CMK (cell line): ENCODE data around the gene GBP3.
"Not testable (repeated sequence)": the region's sequence is repeated elsewhere in the genome, so short reads cannot be mapped to it uniquely, and the experiment has no call there.

Experiments
- DNase-seq: peaks from one replicate; pipeline ENCODE4 v3.0.0-alpha.2; 2010; ENCODE audit warnings: low read depth

Gene GBP3

GRCh38 chr1:89022167-89022959 lies at the start of gene GBP3:
Gene GBP3, minus strand, starts transcription at chr1:89022866. Its CDS starts 2,145 bp downstream, at chr1:89020721.
- no peak for DNase-seq

- no peak for DNase-seq
These were observed 47.8 kb upstream of the GBP3 start for GRCh38 chr1:89070509-89070908.

- DNase-seq: no peak
These were observed 47.3 kb upstream of the GBP3 start for GRCh38 chr1:89069951-89070350.

GRCh38 chr1:89068291-89068690 lies 45.6 kb upstream of the GBP3 start:
- DNase-seq: no peak

GRCh38 chr1:89065079-89065868 lies 42.6 kb upstream of the GBP3 start, which contains the start of gene GBP1:
Gene GBP1, minus strand, starts transcription at chr1:89065208. Its CDS starts 1,974 bp downstream, at chr1:89063234.
- DNase-seq: no peak

- no peak for DNase-seq
These were observed 42.0 kb upstream of the GBP3 start for GRCh38 chr1:89064632-89065031.

GRCh38 chr1:89063094-89063493 lies 40.4 kb upstream of the GBP3 start:
- no peak for DNase-seq

- no peak for DNase-seq
These were observed 37.4 kb upstream of the GBP3 start for GRCh38 chr1:89060091-89060490.

- no peak for DNase-seq
These were observed 29.3 kb upstream of the GBP3 start for GRCh38 chr1:89051955-89052312.

GRCh38 chr1:89051300-89051954 lies 28.8 kb upstream of the GBP3 start:
- no peak for DNase-seq

GRCh38 chr1:89050649-89051033 lies 28.0 kb upstream of the GBP3 start:
- no peak for DNase-seq

- not testable (repeated sequence) for DNase-seq
These were observed 27.4 kb upstream of the GBP3 start for GRCh38 chr1:89049901-89050648.

GRCh38 chr1:89049187-89049586 lies 26.5 kb upstream of the GBP3 start:
- not testable (repeated sequence) for DNase-seq

- no peak for DNase-seq
These were observed 25.1 kb upstream of the GBP3 start for GRCh38 chr1:89047734-89048133.

- DNase-seq: not testable (repeated sequence)
These were observed 23.9 kb upstream of the GBP3 start for GRCh38 chr1:89046318-89047183.

GRCh38 chr1:89044970-89045721 lies 22.5 kb upstream of the GBP3 start:
- no peak for DNase-seq

GRCh38 chr1:89043940-89044339 lies 21.3 kb upstream of the GBP3 start:
- DNase-seq: no peak

- DNase-seq: no peak
These were observed 19.8 kb upstream of the GBP3 start for GRCh38 chr1:89042491-89042890.

GRCh38 chr1:89041721-89042120 lies 19.1 kb upstream of the GBP3 start:
- DNase-seq: no peak

- DNase-seq: no peak
These were observed 18.5 kb upstream of the GBP3 start for GRCh38 chr1:89041119-89041641.
